Measurements from ENCODE around the gene RSPO3. TPM values are rescaled to one million over a fixed set of nuclear protein-coding genes. Genes with fewer than 3 reads are reported as not detected.

Gene RSPO3
- total RNA-seq, 2 donors from 2014 or later = 1.6 to 7.3 TPM

- H3K27me3 ChIP-seq = no peaks in the 10 kb centered on the region
- no peak for TF ChIP-seq CTCF (IDR thresholded peaks at IDR 0.05)
- TF ChIP-seq POLR2A (IDR thresholded peaks at IDR 0.05) = no peak
- no peaks in the 10 kb centered on the region for H3K36me3 ChIP-seq (replicated peaks in 1 of 2; ENCODE audit: insufficient read depth in 1 of 2, low read depth in 2 of 2)
- no peaks in the 10 kb centered on the region for H3K9me3 ChIP-seq
- DNase-seq = peak in 1 of 4 donors; percentile 15
- no peak overlapping the region for H3K4me3 ChIP-seq
- no peak for ATAC-seq
- no peaks in the 10 kb centered on the region for H3K4me1 ChIP-seq
- no peak overlapping the region for H3K27ac ChIP-seq
- 4 to 7% methylated on average over 5 of the region's 5 CpGs for WGBS, 2 donors
- intact Hi-C loops (cut with DNase I) = no loop called here
Measured at GRCh38 chr6:127146932-127147331, 28.5 kb downstream of the RSPO3 start.

- Histone ChIP-seq H3K27me3 (no peaks in the 10 kb centered on the region), H3K9me3 (no peaks in the 10 kb centered on the region), H3K27ac (no peak overlapping the region), H3K36me3 (replicated peaks in 1 of 2; ENCODE audit: insufficient read depth in 1 of 2, low read depth in 2 of 2) (no peaks in the 10 kb centered on the region), H3K4me1 (no peaks in the 10 kb centered on the region), H3K4me3 (no peak overlapping the region)
- ATAC-seq (no peak), DNase-seq (no peak)
- 38 to 50% methylated on average over 2 of the region's 2 CpGs for WGBS, 2 donors
- TF ChIP-seq CTCF (IDR thresholded peaks at IDR 0.05) (no peak), POLR2A (IDR thresholded peaks at IDR 0.05) (no peak)
- intact Hi-C loops (cut with DNase I) = no loop called here
Measured at GRCh38 chr6:127147534-127147933, 29.1 kb downstream of the RSPO3 start.

GRCh38 chr6:127148511-127148910 is 30.0 kb downstream of the RSPO3 start:
- Histone ChIP-seq H3K4me3 (no peak overlapping the region), H3K4me1 (no peaks in the 10 kb centered on the region), H3K27ac (no peak overlapping the region), H3K27me3 (no peaks in the 10 kb centered on the region), H3K36me3 (replicated peaks in 1 of 2; ENCODE audit: insufficient read depth in 1 of 2, low read depth in 2 of 2) (no peaks in the 10 kb centered on the region), H3K9me3 (no peaks in the 10 kb centered on the region)
- no peak for ATAC-seq
- intact Hi-C loops (cut with DNase I) = no loop called here
- no peak for DNase-seq
- whole genome bisulfite sequencing, 2 donors = 31% methylated on average over 3 of the region's 3 CpGs
- TF ChIP-seq CTCF (IDR thresholded peaks at IDR 0.05) (no peak), POLR2A (IDR thresholded peaks at IDR 0.05) (no peak)

GRCh38 chr6:127154509-127154908 is 36.0 kb downstream of the RSPO3 start:
- 80 to 83% methylated on average over 3 of the region's 3 CpGs for WGBS, 2 donors
- DNase-seq = no peak
- Histone ChIP-seq H3K36me3 (replicated peaks in 1 of 2; ENCODE audit: insufficient read depth in 1 of 2, low read depth in 2 of 2) (no peaks in the 10 kb centered on the region), H3K9me3 (no peaks in the 10 kb centered on the region), H3K4me1 (no peaks in the 10 kb centered on the region), H3K27me3 (no peaks in the 10 kb centered on the region), H3K4me3 (no peak overlapping the region), H3K27ac (no peak overlapping the region)
- no peak for ATAC-seq
- TF ChIP-seq CTCF (IDR thresholded peaks at IDR 0.05) (no peak), POLR2A (IDR thresholded peaks at IDR 0.05) (no peak)
- intact Hi-C loops (cut with DNase I) = no loop called here

- ATAC-seq (no peak), DNase-seq (no peak)
- Histone ChIP-seq H3K27me3 (no peaks in the 10 kb centered on the region), H3K4me1 (no peaks in the 10 kb centered on the region), H3K36me3 (replicated peaks in 1 of 2; ENCODE audit: insufficient read depth in 1 of 2, low read depth in 2 of 2) (no peaks in the 10 kb centered on the region), H3K9me3 (no peaks in the 10 kb centered on the region), H3K4me3 (no peak overlapping the region), H3K27ac (no peak overlapping the region)
- TF ChIP-seq POLR2A (IDR thresholded peaks at IDR 0.05) = no peak
- no peak for TF ChIP-seq CTCF (IDR thresholded peaks at IDR 0.05)
- WGBS, 2 donors = 57 to 62% methylated on average over 1 of the region's 1 CpG
- intact Hi-C loops (cut with DNase I) = no loop called here
Measured at GRCh38 chr6:127160484-127160883, 42.0 kb downstream of the RSPO3 start.
